H9 (cell line): ENCODE results near the gene KIAA1614. TPM values are rescaled to one million over a fixed set of nuclear protein-coding genes. Genes with fewer than 3 reads are reported as not detected.

Source experiments
- DNase-seq: peaks from one replicate; pipeline ENCODE4 v3.0.0-alpha.2; 2017
- H2AFZ ChIP-seq: one replicate; pipeline ENCODE4 v1.6.1; 2013; ENCODE audit warnings: mild to moderate bottlenecking, low read length, control low read depth, moderate library complexity
- H2AK5ac ChIP-seq: 2 replicates; pipeline ENCODE4 v1.6.1; 2013; ENCODE audit warnings: low read length, control low read depth, mixed read lengths; ENCODE audit not compliant: insufficient read length
- H2BK120ac ChIP-seq: one replicate; pipeline ENCODE4 v1.6.1; 2013; ENCODE audit warnings: low read depth, mild to moderate bottlenecking, low read length, control low read depth, inconsistent platforms; ENCODE audit not compliant: poor library complexity, severe bottlenecking
- H2BK12ac ChIP-seq: 2 replicates; pipeline ENCODE4 v1.6.1; 2013; ENCODE audit warnings: low read length, control low read depth, mixed read lengths, low read depth; ENCODE audit not compliant: insufficient read length
- H2BK15ac ChIP-seq: 2 replicates; pipeline ENCODE4 v1.6.1; 2013; ENCODE audit warnings: low read depth, low read length, control low read depth
- H2BK20ac ChIP-seq: one replicate; pipeline ENCODE4 v1.6.1; 2013; ENCODE audit warnings: low read depth, mild to moderate bottlenecking, low read length, control low read depth, inconsistent platforms; ENCODE audit not compliant: poor library complexity, severe bottlenecking
- H2BK5ac ChIP-seq: 2 replicates; pipeline ENCODE4 v1.6.1; 2013; ENCODE audit warnings: low read length, control low read depth, mixed read lengths; ENCODE audit not compliant: insufficient read length
- H3K14ac ChIP-seq: 2 replicates; pipeline ENCODE4 v1.6.1; 2013; ENCODE audit warnings: low read length, control low read depth; ENCODE audit not compliant: insufficient read depth
- H3K18ac ChIP-seq: 2 replicates; pipeline ENCODE4 v1.6.1; 2013; ENCODE audit warnings: low read depth, mild to moderate bottlenecking, mixed read lengths, low read length, control low read depth; ENCODE audit not compliant: insufficient read length
- H3K23ac ChIP-seq: 2 replicates; pipeline ENCODE4 v1.6.1; 2013; ENCODE audit warnings: low read length, control low read depth, mixed read lengths, low read depth; ENCODE audit not compliant: insufficient read length
- H3K23me2 ChIP-seq: 2 replicates; pipeline ENCODE4 v1.6.1; 2013; ENCODE audit warnings: low read depth, mild to moderate bottlenecking, mixed read lengths, low read length, control low read depth; ENCODE audit not compliant: insufficient read length, poor library complexity, severe bottlenecking
- H3K27ac ChIP-seq: 2 replicates; pipeline ENCODE4 v1.5.1; 2013; ENCODE audit warnings: low read length, control low read depth, mixed read lengths, low read depth; ENCODE audit not compliant: insufficient read length
- H3K27me3 ChIP-seq: 2 replicates; pipeline ENCODE4 v1.6.1; 2013; ENCODE audit warnings: low read length, control low read depth, inconsistent platforms; ENCODE audit not compliant: insufficient read depth
- H3K4ac ChIP-seq: 2 replicates; pipeline ENCODE4 v1.6.1; 2013; ENCODE audit warnings: low read depth, mild to moderate bottlenecking, control low read depth, inconsistent platforms, low read length, moderate library complexity
- H3K4me1 ChIP-seq: 2 replicates; pipeline ENCODE4 v1.6.1; 2013; ENCODE audit warnings: low read length, control low read depth, inconsistent platforms; ENCODE audit not compliant: insufficient read depth
- H3K4me2 ChIP-seq: 2 replicates; pipeline ENCODE4 v1.6.1; 2013; ENCODE audit warnings: low read length, control low read depth, mixed read lengths; ENCODE audit not compliant: insufficient read length, insufficient read depth
- H3K56ac ChIP-seq: 2 replicates; pipeline ENCODE4 v1.6.1; 2013; ENCODE audit warnings: low read depth, mild to moderate bottlenecking, mixed read lengths, low read length, control low read depth; ENCODE audit not compliant: insufficient read length
- H3K79me1 ChIP-seq: 2 replicates; pipeline ENCODE4 v1.6.1; 2013; ENCODE audit warnings: low read depth, mild to moderate bottlenecking, moderate library complexity, low read length, control low read depth, inconsistent platforms; ENCODE audit not compliant: insufficient read depth, poor library complexity, severe bottlenecking
- H3K79me2 ChIP-seq: 2 replicates; pipeline ENCODE4 v1.6.1; 2013; ENCODE audit warnings: low read length, control low read depth, inconsistent platforms; ENCODE audit not compliant: insufficient read depth
- H3K9ac ChIP-seq: 2 replicates; pipeline ENCODE4 v1.6.1; 2013; ENCODE audit warnings: low read length, control low read depth, mixed read lengths; ENCODE audit not compliant: insufficient read length; ENCODE audit errors: extremely low read depth
- H3K9me3 ChIP-seq: one replicate; pipeline ENCODE4 v1.6.1; 2013; ENCODE audit warnings: low read depth, low read length, inconsistent platforms; ENCODE audit not compliant: control insufficient read depth
- H3T11ph ChIP-seq: one replicate; pipeline ENCODE4 v1.6.1; 2013; ENCODE audit warnings: mild to moderate bottlenecking, low read length, control low read depth, inconsistent platforms
- H4K20me1 ChIP-seq: one replicate; pipeline ENCODE4 v1.6.1; 2013; ENCODE audit not compliant: control insufficient read depth, insufficient read length, insufficient read depth
- H4K5ac ChIP-seq: 2 replicates; pipeline ENCODE4 v1.6.1; 2013; ENCODE audit warnings: low read depth, mild to moderate bottlenecking, mixed read lengths, low read length, control low read depth; ENCODE audit not compliant: insufficient read length
- H4K8ac ChIP-seq: replicated peaks from 2 replicates; pipeline ENCODE4 v1.6.1; 2013; ENCODE audit warnings: low read length, control low read depth, mixed read lengths, low read depth; ENCODE audit not compliant: insufficient read length
- H4K91ac ChIP-seq: 2 replicates; pipeline ENCODE4 v1.6.1; 2013; ENCODE audit warnings: low read depth, mild to moderate bottlenecking, moderate library complexity, mixed read lengths, low read length, control low read depth; ENCODE audit not compliant: insufficient read length
- H3K27ac Mint-ChIP-seq, 3 experiments: 2 replicates in 2 of 3; 3 replicates in 1 of 3; pipeline ENCODE4 v1.8.0; 2020 to 2021; ENCODE audit warnings: mixed read lengths in 3 of 3, mild to moderate bottlenecking in 1 of 3, moderate library complexity in 1 of 3
- H3K27me3 Mint-ChIP-seq: 2 replicates; pipeline ENCODE4 v1.8.0; 2021; ENCODE audit warnings: low read depth, mild to moderate bottlenecking, moderate library complexity, mixed read lengths
- H3K36me3 Mint-ChIP-seq, 3 experiments: 2 replicates in 2 of 3; 3 replicates in 1 of 3; pipeline ENCODE4 v1.8.0; 2020 to 2021; ENCODE audit warnings: low read depth in 3 of 3, mixed read lengths in 3 of 3; ENCODE audit not compliant: insufficient read depth in 1 of 3
- H3K4me1 Mint-ChIP-seq, 2 experiments: 2 replicates each; pipeline ENCODE4 v1.8.0; 2020; ENCODE audit warnings: mixed read lengths in 2 of 2
- H3K4me3 Mint-ChIP-seq, 2 experiments: 2 replicates in 1 of 2; 3 replicates in 1 of 2; pipeline ENCODE4 v1.8.0; 2020 to 2021; ENCODE audit warnings: mild to moderate bottlenecking in 2 of 2, mixed read lengths in 2 of 2, moderate library complexity in 1 of 2
- H3K9me3 Mint-ChIP-seq, 2 experiments: 2 replicates in 1 of 2; 3 replicates in 1 of 2; pipeline ENCODE4 v1.8.0; 2020; ENCODE audit warnings: mild to moderate bottlenecking in 2 of 2, mixed read lengths in 2 of 2, moderate library complexity in 1 of 2
- CTCF ChIP-seq: fragments of 200-600 bp; sonication (generic); conservative IDR thresholded peaks from 3 replicates; pipeline ENCODE4 v1.8.0; 2021; ENCODE audit warnings: antibody characterized with exemption, mild to moderate bottlenecking
- WGBS: extraction: QIAGEN DNeasy Blood & Tissue Kit; methylation state at CpG from one replicate; pipeline ENCODE4 v1.1.7; 2013; ENCODE audit warnings: missing lambda C conversion rate, low lambda C conversion rate, mixed read lengths; ENCODE audit not compliant: insufficient read length; ENCODE audit errors: extremely low coverage; 5-methylcytosine and 5-hydroxymethylcytosine counted together
- total RNA-seq: library from RNA; stranded (reverse); gene quantifications from 2 replicates; pipeline ENCODE4 v1.2.1, GENCODE V29; 2021

The KIAA1614 gene
- total RNA-seq, 1 experiment from 2014 or later: 1.3 TPM

GRCh38 chr1:180932378-180932777, 19.7 kb downstream of the KIAA1614 start:
- Mint-ChIP-seq H3K4me1 (peaks cover 16 to 27% of the 10 kb centered on the region in 2 experiments), H3K27ac (no peak overlapping the region), H3K27me3 (no peaks in the 10 kb centered on the region; the same call in 1 of the 2 replicates), H3K36me3 (peaks cover 0 to 6% (median 2%) of the 10 kb centered on the region in 3 experiments; a peak in 2 of 7 replicates), H3K9me3 (no peaks in the 10 kb centered on the region), H3K4me3 (no peak overlapping the region)
- Histone ChIP-seq H3K23me2 (no peaks in the 10 kb centered on the region), H2BK15ac (no peak overlapping the region), H3K27me3 (no peaks in the 10 kb centered on the region), H3K56ac (no peak overlapping the region), H4K8ac (no peak overlapping the region), H4K91ac (no peak overlapping the region), H3T11ph (no peak overlapping the region), H3K14ac (no peak overlapping the region), H4K20me1 (no peaks in the 10 kb centered on the region), H2BK5ac (no peak overlapping the region), H3K9me3 (no peaks in the 10 kb centered on the region), H3K79me1 (no peaks in the 10 kb centered on the region), H3K4ac (no peak overlapping the region), H3K9ac (no peak overlapping the region), H3K79me2 (no peaks in the 10 kb centered on the region), H3K4me2 (no peak overlapping the region), H4K5ac (no peak overlapping the region), H2BK120ac (no peak overlapping the region), H2AK5ac (no peak overlapping the region), H2BK20ac (no peak overlapping the region), H3K27ac (no peak overlapping the region), H3K4me1 (no peaks in the 10 kb centered on the region; the same call in 1 of the 2 replicates), H2AFZ (no peak overlapping the region), H3K23ac (no peak overlapping the region), H2BK12ac (no peak overlapping the region), H3K18ac (no peak overlapping the region)
- no peak for DNase-seq
- no peak for TF ChIP-seq CTCF
- WGBS: no CpG with 5 or more reads among the region's 4 CpGs
